HG02870 (cell line): ENCODE data around the gene KRT82.
"Not testable (repeated sequence)": the region's sequence is repeated elsewhere in the genome, so short reads cannot be mapped to it uniquely, and the experiment has no call there.

Experiments used
- ATAC-seq: cut with Tn5 transposase; IDR thresholded peaks from one replicate; pipeline ENCODE4 v1.9.1; 2021; ENCODE audit warnings: mild to moderate bottlenecking, moderate library complexity; ENCODE audit not compliant: unreplicated experiment

KRT82 gene

DNA sequence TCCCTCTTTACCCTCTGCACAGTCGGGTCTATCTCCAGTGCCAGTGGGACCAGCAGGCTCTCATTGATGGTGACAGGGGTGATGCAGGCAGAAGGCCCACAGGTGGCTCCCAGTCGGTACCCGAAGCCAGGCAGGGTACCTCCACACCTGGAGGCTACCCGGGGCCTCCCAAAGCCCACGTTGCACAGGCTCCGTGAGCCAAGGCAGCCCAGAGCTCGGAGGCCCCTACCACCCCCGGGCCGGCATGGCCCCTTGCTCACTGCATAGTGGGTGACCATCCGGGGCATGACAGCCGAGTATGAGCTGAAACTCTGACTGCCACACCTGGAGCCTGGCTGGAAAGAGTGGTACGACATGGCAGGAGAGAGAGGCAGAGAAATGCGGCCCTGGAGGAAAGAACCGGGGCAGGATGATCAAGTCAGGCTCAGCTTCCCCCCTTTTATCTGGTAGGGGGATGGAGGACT, at the start of gene KRT82:
Gene KRT82 (minus strand): TSS at position 414 of the 464 bp plus-strand sequence. CDS start 58 bp downstream, at position 356.
- no peak for ATAC-seq

- ATAC-seq: no peak
These were observed 49.7 kb upstream of the KRT82 start for GRCh38 chr12:52455821-52456220.

DNA sequence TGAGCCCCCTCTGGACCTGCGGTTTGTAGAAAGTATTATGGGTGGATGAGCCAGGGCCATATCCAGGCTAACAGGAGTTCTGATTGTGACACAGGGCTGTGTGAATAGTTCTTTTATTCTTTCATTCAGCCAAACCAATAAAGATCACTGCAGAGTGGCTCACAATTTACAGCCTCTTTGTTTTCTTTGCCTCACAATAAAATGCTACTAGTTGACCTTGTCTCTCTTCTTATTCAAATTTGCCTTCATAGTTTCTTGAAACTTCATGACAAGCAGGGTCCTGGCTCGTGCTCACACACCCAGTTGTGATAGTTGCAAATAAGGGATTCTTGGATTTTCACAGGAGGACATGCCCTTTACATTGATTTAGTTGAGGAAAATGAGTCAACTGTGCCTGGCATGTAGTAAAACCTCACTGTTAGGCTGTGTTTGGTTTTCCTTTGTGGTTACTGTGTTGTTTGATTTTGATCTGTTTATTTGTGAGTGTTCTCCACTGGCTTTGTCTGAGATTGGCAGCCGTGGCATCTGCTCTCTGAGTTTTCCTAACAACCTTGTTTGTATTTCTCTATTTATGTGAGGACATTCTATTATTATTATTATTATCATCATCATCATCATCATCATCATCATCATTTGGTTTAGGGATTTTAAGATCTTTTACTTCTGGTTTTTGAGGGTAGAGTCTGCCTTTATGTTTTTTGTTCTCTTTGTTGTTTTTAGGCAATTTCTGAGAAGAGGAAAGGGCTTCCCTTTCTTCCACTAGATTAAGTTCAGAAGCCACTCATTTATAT, 48.5 kb upstream of the KRT82 start:
- ATAC-seq: no peak

DNA sequence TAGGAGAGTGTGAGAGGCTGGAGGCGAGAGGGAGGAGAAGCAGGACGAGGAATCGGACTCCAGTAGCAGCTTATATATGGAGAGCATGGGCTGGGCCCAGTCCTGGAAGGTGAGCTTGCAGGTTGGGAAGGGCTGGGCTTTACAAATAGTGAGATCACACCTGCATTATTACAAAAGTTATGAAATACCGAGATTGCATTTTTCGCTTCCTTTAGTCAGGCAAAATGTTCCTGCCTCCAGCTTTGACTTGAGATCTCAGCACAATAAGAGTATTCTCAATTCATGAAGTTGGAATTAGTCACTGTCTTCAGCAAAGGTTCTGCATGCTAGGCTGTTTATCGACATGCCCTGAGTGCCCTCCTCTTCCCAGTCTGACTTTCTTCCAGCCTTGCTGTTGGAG, 46.0 kb upstream of the KRT82 start, which contains the start of gene KRT6B:
Gene KRT6B (minus strand): TSS at position 46 of the 400 bp plus-strand sequence. CDS start 68 bp downstream, outside the sequence.
- ATAC-seq: no peak

DNA sequence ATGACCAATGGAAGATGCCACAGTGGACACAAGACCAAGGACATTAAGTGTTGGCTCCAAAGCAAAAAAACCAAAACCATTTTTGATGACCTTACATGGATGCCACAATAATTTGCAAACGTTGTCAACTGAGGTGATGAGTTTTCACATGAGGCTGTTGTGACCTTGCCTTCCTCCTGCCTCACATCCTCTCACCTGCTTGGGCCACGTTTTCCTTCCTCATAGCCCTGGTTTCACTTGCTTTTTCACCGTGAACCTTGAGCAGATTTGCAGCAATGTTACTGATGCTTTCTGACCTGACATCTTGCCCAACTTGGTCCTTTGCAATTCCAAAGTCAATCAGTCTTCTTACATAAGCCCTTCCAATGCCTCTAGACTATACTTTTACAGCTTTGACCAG, 42.1 kb upstream of the KRT82 start:
- no peak for ATAC-seq

DNA sequence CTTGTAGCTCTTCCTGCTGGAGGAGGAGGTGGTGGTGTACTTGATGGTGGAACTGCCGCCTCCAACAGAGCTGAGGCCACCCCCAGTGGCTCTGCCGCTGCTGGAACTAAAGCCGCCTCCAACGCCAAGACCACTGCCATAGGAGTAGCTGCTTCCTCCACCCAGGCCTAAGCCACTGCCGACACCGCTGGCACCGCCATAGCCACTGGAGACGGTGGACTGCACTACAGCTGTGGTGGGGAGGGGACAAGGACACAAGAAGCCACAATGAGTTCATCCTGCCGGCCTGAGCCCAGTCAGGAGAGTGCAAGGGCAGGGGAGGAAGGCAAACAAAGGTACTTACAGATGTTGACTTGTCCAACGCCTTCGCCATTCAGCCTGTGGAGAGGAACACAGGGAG, 41.1 kb upstream of the KRT82 start:
- ATAC-seq: not testable (repeated sequence)

GRCh38 chr12:52446367-52447045, 40.4 kb upstream of the KRT82 start:
- no peak for ATAC-seq

GRCh38 chr12:52445876-52446275, 39.7 kb upstream of the KRT82 start:
- ATAC-seq: no peak

DNA sequence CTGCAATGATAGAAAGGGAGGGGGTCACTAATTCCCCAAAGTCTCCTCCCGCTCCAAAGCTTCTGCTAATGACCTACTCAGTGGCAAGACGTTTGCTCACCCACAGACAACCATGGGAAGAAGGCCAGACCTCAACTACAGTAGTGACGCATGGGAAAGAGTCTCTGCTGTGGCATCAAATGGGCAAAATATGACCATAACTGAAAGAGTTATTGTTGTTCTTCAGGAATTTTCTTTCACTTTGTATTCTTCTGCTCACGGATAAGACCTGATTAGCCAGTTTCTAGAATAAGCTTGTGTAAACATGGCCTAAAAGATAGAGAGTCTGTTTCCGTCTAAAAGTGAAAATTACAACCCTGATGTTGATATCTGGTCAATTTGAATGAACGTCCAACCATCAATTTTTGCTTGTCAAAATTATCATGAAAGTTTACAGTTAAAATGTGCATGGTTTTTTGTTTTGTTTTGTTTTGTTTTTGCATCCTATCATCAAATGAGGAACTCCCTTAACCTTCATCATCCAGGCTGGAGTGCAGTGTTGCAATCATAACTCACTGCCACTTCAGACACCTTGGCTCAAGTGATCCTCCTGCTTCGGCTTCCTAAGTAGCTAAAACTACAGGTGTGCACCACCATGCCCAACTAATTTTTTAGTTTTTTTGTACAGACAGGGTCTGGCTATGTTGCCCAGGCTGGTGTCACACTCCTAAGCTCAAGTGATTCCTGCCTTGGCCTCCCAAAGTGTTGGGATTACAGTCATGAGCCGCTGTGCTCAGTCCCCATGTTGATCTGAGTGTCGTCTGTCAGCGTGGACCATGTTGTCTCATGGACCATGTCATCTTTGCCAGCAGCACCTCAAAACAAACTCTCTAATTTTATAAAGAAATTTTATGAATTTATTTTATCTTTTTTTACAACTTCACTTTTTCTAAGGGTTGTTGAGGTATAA, 38.8 kb upstream of the KRT82 start:
- no peak for ATAC-seq

- ATAC-seq: no peak
These were observed 37.8 kb upstream of the KRT82 start for GRCh38 chr12:52443966-52444365.

GRCh38 chr12:52442600-52443061, 36.5 kb upstream of the KRT82 start:
- ATAC-seq: no peak

DNA sequence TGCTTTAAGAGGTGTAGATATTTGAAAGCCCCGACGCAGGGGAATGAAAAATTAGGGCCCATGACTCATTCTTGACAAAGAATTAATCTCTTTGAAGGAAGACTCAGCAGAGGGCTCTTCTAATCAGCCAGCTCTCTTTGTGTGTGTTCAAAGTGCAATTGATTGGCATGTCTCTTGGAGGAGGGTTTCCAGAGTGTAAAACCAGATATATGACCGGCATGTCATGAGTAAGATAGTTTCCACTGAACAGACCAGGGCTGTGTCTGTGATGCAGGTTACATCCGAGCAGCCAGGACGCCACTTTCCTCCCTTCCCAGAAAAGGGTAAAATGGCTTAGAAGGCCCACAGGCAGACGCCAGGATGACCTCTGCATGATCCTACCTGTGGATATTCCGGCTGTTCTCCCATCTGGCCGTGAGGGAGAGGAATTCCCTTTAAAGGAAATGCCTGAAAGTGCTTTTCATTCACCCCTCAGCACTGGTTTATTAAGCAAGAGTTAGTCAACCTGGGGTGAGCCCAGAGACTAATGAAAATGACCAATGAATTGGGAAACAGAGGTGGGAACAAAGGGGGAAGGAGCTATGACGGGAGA, 35.3 kb upstream of the KRT82 start:
- ATAC-seq: no peak

- no peak for ATAC-seq
These were observed 34.7 kb upstream of the KRT82 start for GRCh38 chr12:52440821-52441319.

GRCh38 chr12:52439845-52440244, 33.7 kb upstream of the KRT82 start:
- no peak for ATAC-seq

- no peak for ATAC-seq
These were observed 33.3 kb upstream of the KRT82 start for GRCh38 chr12:52439420-52439819.

GRCh38 chr12:52438305-52439301, 32.5 kb upstream of the KRT82 start:
- ATAC-seq: no peak

DNA sequence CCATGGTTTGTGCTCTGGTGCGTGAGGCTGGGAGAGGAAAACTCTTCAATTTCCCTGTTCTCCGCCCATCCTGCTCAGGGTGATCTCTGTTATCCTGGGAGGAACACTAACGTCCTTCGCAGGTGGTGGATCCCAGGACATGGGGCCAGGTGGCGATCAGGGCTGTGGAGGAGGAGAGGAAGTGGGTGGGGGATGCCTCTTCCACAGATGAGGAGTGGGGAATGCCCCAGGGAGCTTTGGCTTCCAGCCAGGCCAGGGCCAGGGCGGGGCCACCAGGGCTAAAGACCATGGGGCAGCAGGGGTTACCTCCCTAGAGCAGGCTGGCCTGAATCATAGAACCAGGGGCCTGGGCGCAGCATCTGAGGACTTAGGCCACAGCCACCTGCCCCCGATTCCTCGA, 31.4 kb upstream of the KRT82 start:
- no peak for ATAC-seq

DNA sequence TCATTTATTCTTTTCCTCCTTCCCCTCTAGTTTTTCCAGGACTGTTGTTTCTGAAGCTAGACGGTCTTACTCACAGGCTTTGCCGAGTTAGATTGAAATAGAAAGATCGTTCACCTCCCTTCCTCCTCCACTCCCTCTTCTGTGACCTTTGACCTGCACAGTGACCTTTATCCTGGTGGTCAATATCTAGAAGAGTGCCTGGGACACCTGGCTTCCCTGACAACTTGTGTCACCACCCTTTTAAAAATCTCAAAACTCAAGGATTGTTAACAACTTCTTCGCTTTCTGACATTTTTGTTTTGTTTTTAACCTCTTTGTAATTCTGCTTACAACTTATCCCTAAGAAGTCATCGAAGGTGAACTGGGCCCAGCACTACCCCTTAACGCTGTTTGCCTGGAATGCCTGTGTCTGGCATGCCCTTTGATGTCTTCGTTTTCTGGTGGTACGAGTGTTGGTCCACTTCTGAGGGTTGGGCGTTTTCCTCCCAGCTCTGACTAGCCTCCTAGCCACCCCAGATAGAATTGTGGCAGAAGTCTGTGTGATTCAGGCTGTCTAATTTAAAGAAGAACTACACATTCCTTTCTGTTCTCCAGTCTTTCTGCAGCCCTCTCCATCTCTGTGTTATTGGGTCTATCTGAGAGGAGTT, 30.8 kb upstream of the KRT82 start:
- ATAC-seq: no peak
